HK-2 (cell line): ENCODE results near the gene SHC1.
A peak's percentile ranks its signal among the peaks of the same experiment; 100 is the strongest.

ENCODE experiments used
- DNase-seq: peaks from one replicate; pipeline ENCODE4 v3.0.0-alpha.2; 2018; ENCODE audit not compliant: unreplicated experiment

SHC1 gene

DNA sequence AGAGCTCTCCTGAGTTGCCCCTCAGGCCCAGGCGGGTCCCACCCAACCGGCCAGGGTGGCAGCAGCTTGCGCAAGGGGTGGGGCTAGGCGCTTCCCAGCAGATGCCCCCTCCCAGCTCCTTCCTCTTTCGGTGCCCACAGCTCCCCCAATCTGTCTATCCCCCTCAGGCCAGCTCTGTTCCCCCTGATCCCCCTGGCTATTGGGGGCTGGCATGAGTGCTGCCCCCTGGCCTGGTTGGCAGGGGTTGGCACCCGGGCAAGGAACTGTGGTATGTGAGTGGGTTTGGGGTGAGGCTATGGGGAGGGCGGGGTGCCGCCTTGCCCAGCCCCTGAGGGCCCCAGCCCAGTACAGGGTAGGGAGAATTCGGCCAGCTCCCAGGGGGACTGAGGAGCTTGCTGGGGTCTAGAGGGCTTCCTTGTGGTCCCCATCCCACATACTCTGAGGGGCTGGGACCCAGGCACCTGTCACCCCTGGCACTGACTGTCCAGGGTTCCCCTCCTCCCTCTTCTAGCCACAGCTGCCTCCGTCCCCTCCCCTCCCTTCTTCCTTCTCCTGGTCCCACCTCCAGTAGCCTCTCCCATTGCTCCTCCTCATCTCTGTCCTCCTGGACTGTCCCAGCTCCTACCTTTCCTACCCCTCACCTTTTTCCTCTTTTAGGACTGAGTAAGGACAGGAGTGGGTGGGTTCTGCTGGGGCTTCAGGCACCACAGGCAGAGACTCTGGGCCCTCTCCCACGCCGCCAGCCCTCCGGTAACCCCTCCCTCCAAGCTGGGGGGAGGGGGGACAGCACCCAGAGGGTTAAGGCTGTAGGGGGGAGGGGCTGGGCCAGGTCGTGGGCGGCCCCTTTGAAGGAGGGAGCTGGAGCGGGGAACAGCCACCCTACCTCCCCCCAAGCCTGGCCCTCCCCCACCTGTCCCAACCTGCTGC lies 37.7 kb upstream of the SHC1 start:
- no peak for DNase-seq

- no peak for DNase-seq
These were observed 36.8 kb upstream of the SHC1 start for GRCh38 chr1:155007251-155007828.

DNA sequence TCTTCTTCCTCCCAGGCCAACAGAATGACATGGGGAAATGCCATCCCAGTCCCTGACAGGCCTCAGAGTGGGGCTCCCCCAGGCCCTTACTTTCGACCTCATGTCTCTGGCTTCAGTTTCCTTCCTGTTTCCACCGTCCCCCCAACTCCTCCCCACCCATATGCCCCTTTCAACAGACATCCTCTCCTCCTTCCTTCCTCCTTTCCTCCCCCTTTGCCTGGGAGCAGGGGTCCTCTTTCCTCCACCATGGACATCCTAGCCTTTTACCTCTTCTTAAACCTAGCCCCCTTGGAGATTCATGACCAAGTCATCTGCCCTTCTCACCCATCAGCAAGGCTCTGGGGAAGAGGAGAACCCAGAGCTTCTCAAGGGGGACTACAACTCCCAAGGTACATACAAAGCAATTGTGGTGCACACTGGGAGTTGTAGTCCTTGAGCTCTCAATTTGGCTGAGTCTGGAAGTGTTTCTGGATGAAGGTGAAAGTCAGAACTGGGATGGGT lies 36.1 kb upstream of the SHC1 start:
- no peak for DNase-seq

GRCh38 chr1:155005076-155006011 lies 34.8 kb upstream of the SHC1 start:
- no peak for DNase-seq

GRCh38 chr1:155004352-155005075 lies 34.0 kb upstream of the SHC1 start:
- no peak for DNase-seq

DNA sequence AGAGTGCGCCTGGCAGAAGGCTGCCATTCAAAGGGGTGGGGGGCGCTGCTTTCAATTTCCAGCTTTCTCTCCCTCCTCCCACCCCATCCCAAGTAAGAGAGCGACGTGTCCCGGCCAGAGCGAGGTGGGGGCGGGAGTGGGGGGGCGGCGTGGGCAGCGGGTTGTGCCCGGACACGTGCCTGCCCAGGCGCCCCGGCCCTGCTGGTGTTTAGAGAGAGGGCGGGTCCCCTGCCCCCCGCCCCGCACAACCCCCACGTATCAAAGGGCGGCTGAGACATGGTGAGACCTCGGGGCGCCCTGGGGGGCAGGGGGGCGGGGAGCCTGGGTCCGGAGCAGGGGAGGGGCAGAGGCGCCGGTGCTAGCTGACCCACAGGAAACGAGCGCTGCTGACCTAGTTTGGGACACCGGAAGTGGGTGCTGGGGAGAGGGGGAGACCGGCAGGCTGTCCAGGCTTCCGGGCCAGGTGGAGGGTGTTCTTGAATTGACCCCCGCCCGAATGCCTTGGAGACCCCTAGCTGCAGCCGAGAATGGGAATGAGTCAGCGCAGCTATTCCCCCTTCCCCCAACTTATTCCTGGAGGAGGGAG lies 33.3 kb upstream of the SHC1 start:
- DNase-seq: peak; percentile 64

- peak; percentile 49 for DNase-seq
These were observed 32.7 kb upstream of the SHC1 start for GRCh38 chr1:155003227-155003765.

- peak; percentile 55 for DNase-seq
These were observed 32.1 kb upstream of the SHC1 start, which contains the start of gene ZBTB7B for GRCh38 chr1:155002464-155003226. TSS of gene ZBTB7B (plus strand) at chr1:155002802. CDS start at chr1:155014661, 11,859 bp downstream.

- DNase-seq: peak; percentile 100
These were observed 31.3 kb upstream of the SHC1 start for GRCh38 chr1:155001675-155002463.

GRCh38 chr1:155001425-155001674 lies 30.8 kb upstream of the SHC1 start:
- no peak for DNase-seq

DNA sequence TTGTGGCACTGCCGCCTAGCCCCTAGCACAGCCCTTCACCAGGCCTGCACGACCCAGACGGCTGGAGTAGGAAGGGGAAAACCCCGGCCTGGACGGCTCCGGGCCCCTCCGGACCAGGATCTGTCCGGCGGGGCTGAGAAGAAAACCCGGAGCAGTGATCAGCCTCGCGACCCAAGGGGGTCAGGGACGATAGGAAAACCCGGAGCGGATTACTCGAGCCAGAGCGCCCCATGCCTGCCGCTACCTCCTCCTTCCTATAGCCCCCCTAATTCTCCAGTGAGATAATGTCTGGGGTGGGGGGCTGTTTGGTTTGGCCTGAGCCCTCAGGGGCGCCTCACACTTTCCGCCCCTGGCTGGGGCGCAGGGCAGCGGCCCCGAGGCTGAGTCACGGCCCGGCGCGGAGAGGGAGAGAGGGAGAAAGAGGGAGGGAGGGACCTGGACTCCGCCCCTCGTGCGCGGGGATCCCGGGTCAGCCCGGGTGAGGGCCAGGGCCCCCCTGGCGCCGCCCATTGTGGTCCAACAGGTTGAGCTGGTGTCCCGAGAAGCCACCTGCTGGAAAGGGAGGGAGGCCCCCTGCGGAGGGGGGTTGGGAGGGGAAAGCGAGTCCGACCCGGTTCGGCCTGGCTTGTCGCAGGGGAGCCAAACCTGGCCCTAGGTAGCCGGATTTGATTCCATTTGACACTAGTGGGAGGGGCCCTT lies 30.3 kb upstream of the SHC1 start:
- DNase-seq: peak; percentile 91

DNA sequence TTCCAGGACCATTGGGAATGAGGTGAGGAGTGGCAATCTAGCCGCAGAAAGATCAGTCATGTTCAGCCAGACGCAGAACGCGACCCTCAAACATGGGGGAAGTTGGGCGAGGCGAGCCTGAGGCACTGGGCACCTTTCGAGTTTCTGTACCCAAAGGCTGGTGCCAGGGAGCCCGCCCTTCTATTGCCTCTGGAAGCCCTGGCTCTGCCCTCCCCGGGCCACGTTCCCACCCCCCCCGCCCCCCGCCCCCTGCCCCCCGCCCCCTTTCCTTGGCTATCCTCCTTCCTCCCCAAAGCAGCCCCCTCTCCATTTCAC lies 29.8 kb upstream of the SHC1 start:
- no peak for DNase-seq

DNA sequence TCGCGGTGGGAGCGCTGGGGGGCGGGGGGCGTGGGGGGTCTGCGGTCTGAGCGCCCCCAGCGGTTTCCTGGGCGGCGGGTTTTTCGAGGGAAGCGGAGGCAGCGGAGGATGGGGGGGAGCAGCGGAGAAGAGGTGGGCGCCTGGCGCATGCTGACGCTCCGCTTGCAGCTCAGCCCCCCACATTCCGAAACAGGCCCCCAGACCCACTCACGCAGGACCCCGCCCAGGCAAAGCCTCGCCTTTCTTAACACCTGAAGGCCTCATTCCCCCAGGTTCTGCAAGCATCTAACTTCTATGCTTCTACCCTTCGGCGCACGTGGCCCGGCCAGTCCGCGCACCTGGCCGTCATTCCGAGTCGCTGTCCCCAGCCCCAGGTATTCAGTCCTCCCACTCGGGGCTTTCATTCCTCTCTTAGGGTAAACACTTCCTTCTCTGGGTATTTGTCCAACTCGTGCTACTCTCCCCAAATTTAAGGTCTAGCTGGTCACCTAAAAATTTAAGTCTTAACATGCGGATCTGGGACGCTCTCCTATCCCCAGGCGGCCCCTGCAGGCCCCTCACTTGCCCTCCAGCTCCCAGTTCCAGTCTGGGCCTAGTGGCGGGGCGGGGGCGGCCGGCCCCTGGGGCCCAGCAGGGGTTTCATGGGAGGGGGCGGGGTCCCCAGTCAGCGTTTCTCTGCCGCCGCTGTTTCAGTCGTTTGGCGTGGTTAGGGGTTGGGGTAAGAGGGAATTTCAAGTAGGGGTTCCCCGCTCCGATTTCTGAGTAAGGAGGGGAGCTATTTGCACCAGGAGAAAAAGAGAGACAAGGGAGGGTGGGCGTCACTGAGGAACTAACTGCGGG lies 29.2 kb upstream of the SHC1 start:
- DNase-seq: no peak

DNA sequence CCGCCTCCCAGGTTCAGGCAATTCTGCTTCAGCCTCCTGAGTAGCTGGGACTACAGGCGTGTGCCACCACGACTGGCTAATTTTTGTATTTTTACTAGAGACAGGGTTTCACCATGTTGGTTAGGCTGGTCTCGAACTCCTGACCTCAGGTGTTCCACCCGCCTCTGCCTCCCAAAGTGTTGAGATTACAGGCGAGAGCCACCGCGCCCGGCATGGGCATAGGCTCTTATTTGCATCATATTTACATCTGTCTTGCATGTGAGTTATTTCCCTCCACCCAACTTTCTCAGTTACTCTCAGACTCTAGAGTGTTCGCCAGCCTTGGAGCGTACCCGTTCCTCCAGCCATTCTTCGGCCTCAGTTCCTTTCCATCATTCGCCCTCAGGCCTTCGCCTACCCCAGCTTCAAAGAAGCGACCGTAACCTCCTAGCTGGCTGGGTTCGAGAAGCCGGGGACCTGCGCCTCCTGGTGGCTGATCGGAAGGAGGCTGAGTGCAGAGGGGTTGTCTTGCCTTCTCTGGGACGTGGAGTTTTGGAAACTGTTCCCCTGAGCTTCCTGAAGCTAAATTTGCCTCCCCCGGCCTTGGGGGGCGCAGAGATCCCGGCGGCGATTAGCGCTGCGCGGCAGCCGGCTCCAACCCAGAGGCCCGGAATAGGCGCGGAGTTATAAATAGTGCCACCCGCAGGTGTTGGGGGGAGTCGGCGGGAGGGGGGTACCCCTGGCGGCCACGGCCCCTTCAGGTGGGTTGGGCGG lies 28.4 kb upstream of the SHC1 start:
- DNase-seq: peak; percentile 62

DNA sequence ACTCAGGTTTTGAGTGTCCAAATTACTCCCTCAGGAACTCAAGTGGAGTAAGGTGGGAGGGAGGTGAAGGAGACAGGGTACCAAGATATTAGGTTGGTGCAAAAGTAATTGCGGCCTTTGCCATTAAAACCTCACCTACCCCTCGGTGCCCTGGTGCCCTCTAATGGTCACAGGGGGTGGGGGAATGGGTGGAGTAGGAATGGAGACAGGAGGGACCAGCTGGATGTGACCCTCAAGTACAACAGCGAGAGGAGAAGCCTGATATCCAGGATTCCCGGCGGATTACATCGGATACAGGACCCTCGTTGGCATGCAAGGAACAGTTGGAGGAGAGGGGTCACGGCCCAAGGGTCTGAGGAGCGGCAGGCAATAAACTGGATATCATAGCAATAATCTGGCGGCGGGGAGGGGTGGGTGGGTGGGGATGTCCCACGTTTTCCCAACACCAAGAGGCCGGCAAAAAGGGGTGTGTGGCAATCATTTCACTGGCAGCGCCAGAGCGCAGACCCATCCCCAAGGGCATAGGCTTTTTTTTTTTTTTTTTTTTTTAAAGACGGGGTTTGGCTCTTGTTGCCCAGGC lies 27.7 kb upstream of the SHC1 start:
- no peak for DNase-seq

DNA sequence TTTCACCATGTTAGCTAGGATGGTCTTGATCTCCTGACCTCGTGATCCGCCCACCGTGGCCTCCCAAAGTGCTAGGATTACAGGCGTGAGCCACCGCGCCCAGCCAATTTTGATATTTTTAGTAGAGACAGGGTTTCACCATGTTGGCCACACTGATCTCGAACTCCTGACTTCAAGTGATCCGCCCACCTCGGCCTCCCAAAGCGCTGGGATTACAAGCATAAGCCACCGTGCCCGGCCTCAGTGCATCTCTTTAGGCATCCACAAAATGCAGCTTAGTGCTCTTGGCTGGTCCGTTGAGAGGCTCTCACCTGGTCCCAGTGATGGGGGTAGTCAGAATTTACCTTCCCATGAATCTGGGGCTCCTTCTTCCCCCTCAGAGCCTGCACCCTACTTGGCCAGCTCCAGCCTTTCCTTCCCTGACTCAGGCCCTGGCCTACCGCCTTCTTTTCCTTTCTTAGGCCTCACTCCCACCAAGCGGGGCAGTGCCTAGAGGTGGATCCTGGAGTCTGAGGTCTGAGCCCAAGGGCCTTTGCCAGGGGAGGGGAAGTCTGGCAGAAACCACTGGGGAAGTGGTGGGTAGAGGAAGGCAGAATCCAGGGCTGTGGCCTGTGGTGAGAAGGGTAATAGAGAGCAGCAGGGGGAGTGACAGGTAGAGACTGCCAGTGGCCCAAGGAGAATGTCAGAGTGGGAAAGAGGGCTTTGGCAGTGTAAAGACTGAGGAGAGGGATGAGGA lies 26.6 kb upstream of the SHC1 start:
- DNase-seq: no peak
